Stomach smooth muscle (tissue), 2 donors: ENCODE data around the gene PRDM11.

Experiments
- H3K27ac ChIP-seq: one replicate; pipeline ENCODE4 v1.7.0; 2013; ENCODE audit warnings: mild to moderate bottlenecking, low read length, inconsistent platforms
- H3K27me3 ChIP-seq, 2 donors: one replicate each; pipeline ENCODE4 v1.7.0; 2013; ENCODE audit warnings: low read length in 2 of 2; ENCODE audit not compliant: insufficient read depth in 2 of 2, control insufficient read depth in 1 of 2
- H3K36me3 ChIP-seq, 2 donors: one replicate each; pipeline ENCODE4 v1.7.0; 2013; ENCODE audit warnings: low read length in 2 of 2; ENCODE audit not compliant: control insufficient read depth in 2 of 2, insufficient read depth in 2 of 2
- H3K4me1 ChIP-seq: one replicate; pipeline ENCODE4 v1.7.0; 2013; ENCODE audit warnings: low read length; ENCODE audit not compliant: control insufficient read depth, insufficient read depth
- H3K4me3 ChIP-seq, 2 donors: one replicate each; pipeline ENCODE4 v1.7.0; 2013; ENCODE audit warnings: low read length in 2 of 2
- H3K9ac ChIP-seq, 2 donors: one replicate each; pipeline ENCODE4 v1.7.0; 2013; ENCODE audit warnings: low read length in 2 of 2, mild to moderate bottlenecking in 1 of 2
- H3K9me3 ChIP-seq, 2 donors: one replicate each; pipeline ENCODE4 v1.7.0; 2013; ENCODE audit warnings: low read length in 2 of 2; ENCODE audit not compliant: control insufficient read depth in 2 of 2
- donor health status: healthy.
- donor health status: Pancreatic carcinoma.

The PRDM11 gene

DNA sequence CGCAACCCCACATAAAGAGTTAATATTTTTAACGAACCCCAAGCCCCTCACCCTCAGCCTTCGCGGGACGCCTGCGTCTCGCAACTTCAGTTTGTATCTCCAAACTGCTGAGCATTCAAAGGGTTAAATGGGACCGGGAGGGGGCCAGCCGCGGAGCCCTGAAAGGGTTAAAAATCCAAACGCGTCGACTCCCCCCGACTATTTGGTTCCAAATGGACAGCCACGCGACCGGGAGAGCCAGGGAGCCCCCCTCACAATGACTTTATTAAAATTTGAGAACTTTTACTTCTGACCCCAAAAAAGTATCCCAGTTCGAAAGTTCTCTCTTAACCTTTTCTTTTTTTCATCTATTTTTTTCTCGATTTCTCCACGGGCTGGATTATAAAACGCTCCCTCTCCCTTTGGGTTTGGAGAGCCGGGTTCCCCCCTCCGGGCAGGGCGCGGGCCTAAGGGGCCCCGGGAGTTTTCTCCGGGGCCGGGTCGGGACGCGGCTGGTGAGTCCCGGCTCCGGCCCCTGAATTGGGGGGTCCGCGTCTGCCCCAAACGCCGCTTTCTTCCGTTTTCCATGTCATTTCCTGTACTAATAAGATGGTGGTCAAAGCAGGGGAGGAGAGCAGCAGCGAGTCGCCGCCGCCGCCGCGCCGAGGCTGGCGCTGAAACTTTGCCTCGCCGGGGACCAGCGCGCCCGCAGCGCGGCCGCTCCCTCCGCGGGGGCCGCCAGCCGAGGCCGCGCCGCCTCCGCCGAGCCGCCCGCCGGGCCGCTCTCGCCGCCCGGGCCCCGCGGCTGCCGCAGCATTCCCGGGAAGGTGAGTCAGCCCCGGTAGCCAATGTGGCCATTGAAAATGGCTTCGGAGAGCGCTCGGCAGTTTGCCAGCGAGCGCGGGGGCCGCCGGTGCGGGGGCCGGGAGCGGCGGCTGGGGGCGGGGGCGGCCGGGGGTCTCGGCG lies at the start of gene PRDM11:
Gene PRDM11, plus strand, starts transcription at position 568 of the 945 bp plus-strand sequence. CDS start 35,128 bp downstream, outside the sequence.
- Histone ChIP-seq H3K27me3 (no peaks in the 10 kb centered on the region), H3K9me3 (no peaks in the 10 kb centered on the region), H3K4me1 (peaks cover 35% of the 10 kb centered on the region), H3K4me3 (peak within 1 kb of the TSS; percentile 82 to 95), H3K36me3 (no peaks in the 10 kb centered on the region), H3K9ac (peak within 1 kb of the TSS; percentile 88 to 91), H3K27ac (peak within 1 kb of the TSS; percentile 96)

DNA sequence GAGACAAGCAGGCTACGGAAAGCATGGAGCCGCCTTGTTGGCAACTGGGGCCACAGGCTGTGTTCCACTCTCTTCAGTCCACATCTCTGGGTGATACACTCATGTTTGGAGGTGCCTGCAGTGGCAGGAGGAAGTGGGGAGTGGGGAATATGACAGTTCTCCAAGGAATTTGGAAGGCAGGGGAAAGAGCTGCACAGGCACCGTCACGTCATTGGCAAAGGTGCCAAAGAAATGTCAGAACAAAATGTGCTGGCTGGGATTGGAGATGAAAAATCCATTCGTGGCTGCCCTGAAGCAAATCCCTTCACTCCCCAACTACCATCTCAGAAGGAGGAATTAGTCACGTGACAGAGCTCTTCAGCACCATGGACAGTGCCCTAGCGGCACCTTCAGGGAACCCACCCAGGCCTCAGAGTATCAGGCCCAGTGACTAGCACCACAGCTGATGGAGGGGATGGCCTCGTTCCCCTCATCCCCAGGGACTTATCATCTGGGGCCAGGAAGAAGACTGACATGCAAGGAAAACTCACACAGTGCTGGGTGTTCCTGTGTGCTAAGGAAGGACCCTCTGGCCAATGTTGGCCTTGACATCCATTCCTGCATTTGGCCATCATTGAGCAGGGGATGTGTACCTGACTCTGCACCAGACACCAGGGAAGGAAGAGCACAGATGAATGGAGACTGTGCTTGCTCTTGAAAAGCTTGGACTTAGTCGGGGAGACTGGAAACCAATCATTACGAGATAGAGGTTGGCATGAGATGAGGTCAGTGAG lies 48.5 kb upstream of the PRDM11 start:
- Histone ChIP-seq H3K36me3 (no peaks in the 10 kb centered on the region), H3K4me1 (peaks cover 11% of the 10 kb centered on the region), H3K27ac (no peak overlapping the region), H3K9me3 (no peaks in the 10 kb centered on the region), H3K9ac (no peak overlapping the region), H3K4me3 (no peak overlapping the region), H3K27me3 (peaks cover 0 to 6% of the 10 kb centered on the region in 2 donors)

GRCh38 chr11:45098929-45099328 lies 47.5 kb upstream of the PRDM11 start:
- H3K27me3 ChIP-seq = peaks cover 0 to 6% of the 10 kb centered on the region in 2 donors

GRCh38 chr11:45100339-45100738 lies 46.1 kb upstream of the PRDM11 start:
- H3K27ac ChIP-seq = no peak overlapping the region

More at GRCh38 chr11:45098929-45099328, 47.5 kb upstream of the PRDM11 start:
- H3K27ac ChIP-seq = no peak overlapping the region
- no peaks in the 10 kb centered on the region for H3K36me3 ChIP-seq
- no peak overlapping the region for H3K9ac ChIP-seq
- H3K9me3 ChIP-seq = no peaks in the 10 kb centered on the region
- peaks cover 13% of the 10 kb centered on the region for H3K4me1 ChIP-seq
- H3K4me3 ChIP-seq = no peak overlapping the region

GRCh38 chr11:45102361-45102809 lies 44.1 kb upstream of the PRDM11 start:
- Histone ChIP-seq H3K4me3 (no peak overlapping the region), H3K36me3 (no peaks in the 10 kb centered on the region), H3K4me1 (peaks cover 15% of the 10 kb centered on the region), H3K9me3 (no peaks in the 10 kb centered on the region), H3K27me3 (peaks cover 0 to 6% of the 10 kb centered on the region in 2 donors), H3K9ac (no peak overlapping the region), H3K27ac (no peak overlapping the region)

More at GRCh38 chr11:45100339-45100738, 46.1 kb upstream of the PRDM11 start:
- no peaks in the 10 kb centered on the region for H3K36me3 ChIP-seq
- no peak overlapping the region for H3K9ac ChIP-seq
- H3K27me3 ChIP-seq = peaks cover 0 to 6% of the 10 kb centered on the region in 2 donors
- H3K9me3 ChIP-seq = no peaks in the 10 kb centered on the region
- H3K4me1 ChIP-seq = peaks cover 13% of the 10 kb centered on the region
- no peak overlapping the region for H3K4me3 ChIP-seq

DNA sequence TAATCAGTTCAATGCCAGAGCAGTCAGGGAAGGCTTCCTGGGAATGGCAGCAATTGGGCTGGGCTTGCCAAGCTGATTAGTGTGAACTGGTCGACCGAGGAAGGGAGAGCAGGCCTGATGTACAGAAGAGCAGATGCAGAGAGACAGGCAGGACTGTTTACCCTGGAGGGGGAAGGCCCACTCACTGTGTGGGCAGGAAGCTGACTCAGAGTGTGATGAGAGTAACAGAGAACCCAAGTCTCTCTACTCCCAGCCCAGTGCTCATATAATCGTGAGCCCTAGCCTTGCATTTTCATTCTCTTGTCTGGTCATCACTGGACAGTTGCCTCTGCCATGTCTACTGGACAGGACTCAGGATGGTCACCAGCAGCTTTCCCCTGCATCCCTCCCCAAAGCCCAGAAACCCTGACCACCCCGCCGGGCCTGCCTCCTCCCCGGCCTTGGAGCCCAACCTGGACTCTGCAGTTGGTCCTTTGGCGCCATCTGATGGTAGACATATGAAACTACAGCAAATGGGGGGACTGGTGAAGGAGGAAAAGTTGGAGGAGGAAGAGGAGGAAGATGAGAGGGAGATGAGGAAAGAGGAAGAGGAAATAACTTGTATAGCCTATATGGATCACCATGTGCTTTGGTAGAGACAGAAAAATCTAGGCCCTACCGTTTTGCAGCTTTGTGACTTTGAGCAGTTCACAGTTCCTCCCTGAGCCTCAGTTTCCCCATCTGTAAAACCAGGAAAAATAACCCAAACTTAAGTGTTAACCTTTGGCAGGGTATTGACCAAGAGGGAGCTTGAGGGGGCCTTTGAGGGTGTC lies 43.4 kb upstream of the PRDM11 start:
- no peaks in the 10 kb centered on the region for H3K36me3 ChIP-seq
- H3K27ac ChIP-seq = no peak overlapping the region
- no peak overlapping the region for H3K9ac ChIP-seq
- H3K4me3 ChIP-seq = peak overlapping the region in 1 of 2 donors; percentile 29
- no peaks in the 10 kb centered on the region for H3K9me3 ChIP-seq
- peaks cover 12% of the 10 kb centered on the region for H3K4me1 ChIP-seq
- H3K27me3 ChIP-seq = peaks cover 0 to 6% of the 10 kb centered on the region in 2 donors

- no peaks in the 10 kb centered on the region for H3K9me3 ChIP-seq
- no peaks in the 10 kb centered on the region for H3K36me3 ChIP-seq
- H3K27ac ChIP-seq = no peak overlapping the region
- H3K4me3 ChIP-seq = no peak overlapping the region
- no peak overlapping the region for H3K9ac ChIP-seq
- peaks cover 10% of the 10 kb centered on the region for H3K4me1 ChIP-seq
- peaks cover 0 to 6% of the 10 kb centered on the region in 2 donors for H3K27me3 ChIP-seq
These were observed 42.2 kb upstream of the PRDM11 start for GRCh38 chr11:45104006-45104789.

GRCh38 chr11:45104790-45105084 lies 41.7 kb upstream of the PRDM11 start:
- H3K27ac ChIP-seq = no peak overlapping the region
- peaks cover 0 to 6% of the 10 kb centered on the region in 2 donors for H3K27me3 ChIP-seq
- no peaks in the 10 kb centered on the region for H3K9me3 ChIP-seq
- peaks cover 10% of the 10 kb centered on the region for H3K4me1 ChIP-seq
- H3K36me3 ChIP-seq = no peaks in the 10 kb centered on the region
- no peak overlapping the region for H3K9ac ChIP-seq
- H3K4me3 ChIP-seq = no peak overlapping the region

DNA sequence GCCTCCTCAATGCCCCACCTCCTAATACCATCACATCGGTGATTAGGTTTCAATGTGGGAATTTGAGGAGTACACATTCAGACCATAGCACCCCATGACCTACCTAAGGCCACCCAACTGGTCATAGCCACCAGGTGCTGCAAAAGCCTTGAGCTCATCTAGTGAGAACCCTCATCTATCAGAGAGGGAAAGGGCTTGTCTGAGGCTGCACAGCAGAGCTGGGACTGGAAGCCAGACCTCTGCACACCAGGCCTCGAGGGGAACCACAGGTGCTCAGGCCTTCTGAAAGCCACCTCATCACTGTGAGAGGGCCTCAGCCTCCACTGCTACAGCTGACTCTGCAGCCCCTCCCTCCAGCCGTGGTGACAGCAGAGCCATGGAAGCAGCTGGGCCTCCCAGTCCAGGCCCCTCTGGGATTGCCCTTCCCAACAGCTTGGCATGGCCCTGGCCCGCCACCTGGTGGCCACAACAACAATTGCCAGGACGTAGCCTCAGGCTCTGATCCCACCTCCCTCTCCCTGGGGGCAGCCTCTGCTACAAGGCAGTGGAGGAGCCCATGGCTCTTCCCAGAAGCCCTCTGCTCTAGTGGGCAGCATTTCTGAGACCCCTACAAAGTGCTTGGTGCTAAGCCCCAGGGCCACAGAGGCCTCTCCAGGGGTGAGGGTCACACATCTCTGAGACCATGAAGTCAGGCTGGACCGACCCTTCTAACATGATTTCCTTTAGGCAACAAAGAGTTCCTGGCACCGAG lies 41.0 kb upstream of the PRDM11 start:
- H3K4me3 ChIP-seq = no peak overlapping the region
- peaks cover 10% of the 10 kb centered on the region for H3K4me1 ChIP-seq
- H3K27ac ChIP-seq = no peak overlapping the region
- no peaks in the 10 kb centered on the region for H3K9me3 ChIP-seq
- no peaks in the 10 kb centered on the region for H3K36me3 ChIP-seq
- H3K9ac ChIP-seq = no peak overlapping the region
- H3K27me3 ChIP-seq = peaks cover 0 to 6% of the 10 kb centered on the region in 2 donors
